WTC11 (cell line): Measurements from ENCODE around the gene ANKRD11.

ENCODE experiments used
- FOXP1 ChIP-seq: sonication (generic); formaldehyde crosslinking; IDR thresholded peaks from 2 replicates; pipeline ENCODE4 v1.8.0; 2022; ENCODE audit warnings: missing genetic modification reagents, mild to moderate bottlenecking, moderate library complexity, borderline replicate concordance
- TF ChIP-seq, protein P1 (sequence below): fragments of 200-600 bp; IDR thresholded peaks from 2 replicates; pipeline ENCODE4 v1.8.0; 2022; ENCODE audit warnings: antibody characterized with exemption
- TF ChIP-seq, protein P2 (sequence below): sonication (generic); formaldehyde crosslinking; IDR thresholded peaks from 2 replicates; pipeline ENCODE4 v1.8.0; 2022; ENCODE audit warnings: mild to moderate bottlenecking, missing genetic modification reagents

DNA sequence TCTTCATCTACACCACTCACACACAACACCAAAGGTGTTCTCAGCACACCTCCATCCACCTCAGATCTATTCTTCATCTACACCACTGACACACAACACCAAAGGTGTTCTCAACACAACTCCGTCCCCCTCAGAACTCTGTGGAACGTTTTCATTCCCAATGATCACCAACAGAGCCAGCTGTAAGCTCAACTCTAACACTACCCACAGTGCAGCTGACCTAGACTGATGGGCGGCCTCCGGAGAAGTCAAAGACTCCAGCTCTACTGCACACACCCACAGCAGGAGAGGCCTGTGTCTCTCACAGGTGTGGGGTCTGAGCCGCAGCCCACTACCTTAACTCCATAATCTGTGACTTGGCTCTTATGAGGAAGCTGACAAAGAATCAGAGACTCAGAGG, 50.7 kb downstream of the ANKRD11 start:
- TF ChIP-seq, protein P1, sequence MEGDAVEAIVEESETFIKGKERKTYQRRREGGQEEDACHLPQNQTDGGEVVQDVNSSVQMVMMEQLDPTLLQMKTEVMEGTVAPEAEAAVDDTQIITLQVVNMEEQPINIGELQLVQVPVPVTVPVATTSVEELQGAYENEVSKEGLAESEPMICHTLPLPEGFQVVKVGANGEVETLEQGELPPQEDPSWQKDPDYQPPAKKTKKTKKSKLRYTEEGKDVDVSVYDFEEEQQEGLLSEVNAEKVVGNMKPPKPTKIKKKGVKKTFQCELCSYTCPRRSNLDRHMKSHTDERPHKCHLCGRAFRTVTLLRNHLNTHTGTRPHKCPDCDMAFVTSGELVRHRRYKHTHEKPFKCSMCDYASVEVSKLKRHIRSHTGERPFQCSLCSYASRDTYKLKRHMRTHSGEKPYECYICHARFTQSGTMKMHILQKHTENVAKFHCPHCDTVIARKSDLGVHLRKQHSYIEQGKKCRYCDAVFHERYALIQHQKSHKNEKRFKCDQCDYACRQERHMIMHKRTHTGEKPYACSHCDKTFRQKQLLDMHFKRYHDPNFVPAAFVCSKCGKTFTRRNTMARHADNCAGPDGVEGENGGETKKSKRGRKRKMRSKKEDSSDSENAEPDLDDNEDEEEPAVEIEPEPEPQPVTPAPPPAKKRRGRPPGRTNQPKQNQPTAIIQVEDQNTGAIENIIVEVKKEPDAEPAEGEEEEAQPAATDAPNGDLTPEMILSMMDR, result no peak
- TF ChIP-seq FOXP1 (CRISPR knock-in tag), result no peak
- TF ChIP-seq, protein P2, sequence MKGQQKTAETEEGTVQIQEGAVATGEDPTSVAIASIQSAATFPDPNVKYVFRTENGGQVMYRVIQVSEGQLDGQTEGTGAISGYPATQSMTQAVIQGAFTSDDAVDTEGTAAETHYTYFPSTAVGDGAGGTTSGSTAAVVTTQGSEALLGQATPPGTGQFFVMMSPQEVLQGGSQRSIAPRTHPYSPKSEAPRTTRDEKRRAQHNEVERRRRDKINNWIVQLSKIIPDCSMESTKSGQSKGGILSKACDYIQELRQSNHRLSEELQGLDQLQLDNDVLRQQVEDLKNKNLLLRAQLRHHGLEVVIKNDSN (CRISPR knock-in tag), result no peak
